ENCODE measurements around the gene BDKRB1.

BDKRB1 gene

GRCh38 chr14:96255501-96256366 is at the start of gene BDKRB1:
Gene BDKRB1 (plus strand): TSS chr14:96256210. CDS start chr14:96263683, 7,473 bp downstream.
- TF ChIP-seq CTCF (IDR thresholded peaks at IDR 0.05; ENCODE audit: control insufficient read depth, insufficient read depth, low read depth, low read length, missing control alignments): no peak
- H3K4me3 ChIP-seq (ENCODE audit: control insufficient read depth, low read depth, low read length): peak within 1 kb of the TSS; percentile 22
- peak; percentile 89 for DNase-seq (ENCODE audit: low read depth)

- H3K4me3 ChIP-seq (ENCODE audit: control insufficient read depth, low read depth, low read length): peak overlapping the region; percentile 10
- no peak for DNase-seq (ENCODE audit: low read depth)
Measured at GRCh38 chr14:96206461-96206860, 49.5 kb upstream of the BDKRB1 start.

GRCh38 chr14:96207686-96208085 is 48.3 kb upstream of the BDKRB1 start:
- DNase-seq (ENCODE audit: low read depth): no peak
- no peak overlapping the region for H3K4me3 ChIP-seq (ENCODE audit: control insufficient read depth, low read depth, low read length)
- TF ChIP-seq CTCF (IDR thresholded peaks at IDR 0.05; ENCODE audit: control insufficient read depth, insufficient read depth, low read depth, low read length, missing control alignments): no peak

More at GRCh38 chr14:96206461-96206860, 49.5 kb upstream of the BDKRB1 start:
- no peak for TF ChIP-seq CTCF (IDR thresholded peaks at IDR 0.05; ENCODE audit: control insufficient read depth, insufficient read depth, low read depth, low read length, missing control alignments)

GRCh38 chr14:96208739-96209138 is 47.3 kb upstream of the BDKRB1 start:
- DNase-seq (ENCODE audit: low read depth): no peak
- no peak overlapping the region for H3K4me3 ChIP-seq (ENCODE audit: control insufficient read depth, low read depth, low read length)
- TF ChIP-seq CTCF (IDR thresholded peaks at IDR 0.05; ENCODE audit: control insufficient read depth, insufficient read depth, low read depth, low read length, missing control alignments): no peak

- no peak overlapping the region for H3K4me3 ChIP-seq (ENCODE audit: control insufficient read depth, low read depth, low read length)
- no peak for TF ChIP-seq CTCF (IDR thresholded peaks at IDR 0.05; ENCODE audit: control insufficient read depth, insufficient read depth, low read depth, low read length, missing control alignments)
- DNase-seq (ENCODE audit: low read depth): no peak
Measured at GRCh38 chr14:96212140-96212539, 43.9 kb upstream of the BDKRB1 start.

- no peak for DNase-seq (ENCODE audit: low read depth)
- H3K4me3 ChIP-seq (ENCODE audit: control insufficient read depth, low read depth, low read length): no peak overlapping the region
- no peak for TF ChIP-seq CTCF (IDR thresholded peaks at IDR 0.05; ENCODE audit: control insufficient read depth, insufficient read depth, low read depth, low read length, missing control alignments)
Measured at GRCh38 chr14:96212896-96213295, 43.1 kb upstream of the BDKRB1 start.
